ENCODE results near the gene TNF.

DNA sequence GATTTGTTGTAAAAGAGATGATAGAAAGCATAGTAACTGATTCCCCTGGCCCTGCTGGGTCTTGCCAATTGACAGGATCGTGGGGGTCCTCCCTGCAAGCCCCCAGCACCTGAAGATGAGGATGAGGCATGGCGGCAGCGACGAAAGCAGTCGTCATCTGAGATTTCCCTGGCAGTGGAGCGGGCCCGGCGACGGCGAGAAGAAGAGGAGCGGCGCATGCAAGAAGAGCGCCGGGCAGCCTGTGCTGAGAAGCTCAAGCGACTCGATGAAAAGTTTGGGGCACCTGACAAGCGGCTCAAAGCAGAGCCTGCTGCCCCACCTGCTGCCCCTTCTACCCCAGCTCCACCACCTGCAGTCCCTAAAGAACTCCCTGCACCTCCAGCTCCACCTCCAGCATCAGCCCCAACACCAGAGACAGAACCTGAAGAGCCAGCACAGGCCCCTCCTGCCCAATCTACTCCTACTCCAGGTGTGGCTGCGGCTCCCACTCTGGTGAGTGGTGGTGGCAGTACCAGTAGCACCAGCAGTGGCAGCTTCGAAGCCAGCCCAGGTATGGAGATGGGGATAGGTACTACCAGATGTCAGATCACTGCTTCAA lies 52.4 kb downstream of the TNF start:
- TF ChIP-seq POLR2A (IDR thresholded peaks at IDR 0.05; ENCODE audit: low read length): no peak
- no peak for TF ChIP-seq GATA1 (IDR thresholded peaks at IDR 0.05; ENCODE audit: low read depth, low read length)

Measured in erythroblast (primary cell).